Bronchial epithelial cell (primary cell): Measurements from ENCODE around the gene TASOR2. TPM values are rescaled to one million over a fixed set of nuclear protein-coding genes. Genes with fewer than 3 reads are reported as not detected.

Experiments
- DNase-seq: peaks from one replicate; pipeline ENCODE4 v3.0.0-alpha.2; 2010; ENCODE audit warnings: low read depth
- FAIRE-seq: peaks from 2 replicates; lab custom pipeline; 2011; peaks lifted over from hg19 to GRCh38; lab: Jason Lieb, UNC
- H3K27me3 ChIP-seq: 2 replicates; pipeline ENCODE4 v1.5.1; 2011; ENCODE audit warnings: low read length; ENCODE audit not compliant: control insufficient read depth, insufficient read depth
- H3K36me3 ChIP-seq: 2 replicates; pipeline ENCODE4 v1.5.1; 2011; ENCODE audit warnings: low read length; ENCODE audit not compliant: control insufficient read depth, insufficient read depth
- H3K4me3 ChIP-seq: 2 replicates; pipeline ENCODE4 v1.5.1; 2011; ENCODE audit warnings: mild to moderate bottlenecking, low read depth, low read length, control low read depth
- CTCF ChIP-seq: IDR thresholded peaks from 2 replicates; pipeline ENCODE4 v1.5.1; 2011; ENCODE audit warnings: mild to moderate bottlenecking, moderate library complexity, low read length, control low read depth, inconsistent platforms; ENCODE audit not compliant: insufficient read depth, severe bottlenecking
- total RNA-seq: library from RNA; depleted of rRNA; stranded (reverse); fragments of >200 nt; gene quantifications from 2 replicates; pipeline ENCODE4 v1.2.1, GENCODE V29; 2014

The TASOR2 gene
- total RNA-seq, 1 donor from 2014 or later = 54.8 TPM

DNA sequence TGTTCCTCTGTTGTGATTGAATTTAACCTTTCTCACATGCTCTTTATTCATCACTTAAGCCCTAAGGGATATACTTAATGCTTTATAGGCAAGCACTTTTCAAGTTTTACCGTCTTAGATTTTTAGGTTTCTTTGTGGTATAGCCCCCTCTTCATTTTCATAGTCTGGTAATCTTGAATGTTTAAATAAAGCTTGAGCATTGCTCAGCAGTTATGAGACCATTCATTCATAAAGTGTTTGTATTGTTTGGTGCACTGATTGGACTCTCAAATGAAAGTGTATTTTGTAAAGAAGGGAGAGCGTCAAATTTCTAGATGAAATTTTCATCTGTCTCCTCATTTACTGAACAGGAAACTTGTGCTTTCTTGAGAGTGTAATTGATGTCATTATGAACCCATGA, 25.2 kb downstream of the TASOR2 start:
- no peak overlapping the region for H3K4me3 ChIP-seq
- no peaks in the 10 kb centered on the region for H3K36me3 ChIP-seq
- TF ChIP-seq CTCF = no peak
- DNase-seq (no peak), FAIRE-seq (no peak)
- H3K27me3 ChIP-seq = no peaks in the 10 kb centered on the region

- FAIRE-seq (no peak), DNase-seq (no peak)
- H3K36me3 ChIP-seq = no peaks in the 10 kb centered on the region
- H3K4me3 ChIP-seq = no peak overlapping the region
- H3K27me3 ChIP-seq = no peaks in the 10 kb centered on the region
- no peak for TF ChIP-seq CTCF
These were observed 26.2 kb downstream of the TASOR2 start for GRCh38 chr10:5710859-5711258.

GRCh38 chr10:5711642-5712041, 27.0 kb downstream of the TASOR2 start:
- no peak for DNase-seq
- H3K4me3 ChIP-seq = no peak overlapping the region

GRCh38 chr10:5719546-5719945, 34.9 kb downstream of the TASOR2 start:
- FAIRE-seq = no peak
- no peaks in the 10 kb centered on the region for H3K36me3 ChIP-seq
- no peak for DNase-seq
- H3K27me3 ChIP-seq = no peaks in the 10 kb centered on the region
- H3K4me3 ChIP-seq = no peak overlapping the region
- no peak for TF ChIP-seq CTCF

More at GRCh38 chr10:5711642-5712041, 27.0 kb downstream of the TASOR2 start:
- H3K36me3 ChIP-seq = no peaks in the 10 kb centered on the region
- no peak for TF ChIP-seq CTCF
- no peaks in the 10 kb centered on the region for H3K27me3 ChIP-seq
- no peak for FAIRE-seq

GRCh38 chr10:5720182-5720581, 35.5 kb downstream of the TASOR2 start:
- H3K4me3 ChIP-seq = no peak overlapping the region
- no peaks in the 10 kb centered on the region for H3K36me3 ChIP-seq
- FAIRE-seq = no peak
- TF ChIP-seq CTCF = no peak
- DNase-seq = peak; percentile 88
- H3K27me3 ChIP-seq = no peaks in the 10 kb centered on the region

DNA sequence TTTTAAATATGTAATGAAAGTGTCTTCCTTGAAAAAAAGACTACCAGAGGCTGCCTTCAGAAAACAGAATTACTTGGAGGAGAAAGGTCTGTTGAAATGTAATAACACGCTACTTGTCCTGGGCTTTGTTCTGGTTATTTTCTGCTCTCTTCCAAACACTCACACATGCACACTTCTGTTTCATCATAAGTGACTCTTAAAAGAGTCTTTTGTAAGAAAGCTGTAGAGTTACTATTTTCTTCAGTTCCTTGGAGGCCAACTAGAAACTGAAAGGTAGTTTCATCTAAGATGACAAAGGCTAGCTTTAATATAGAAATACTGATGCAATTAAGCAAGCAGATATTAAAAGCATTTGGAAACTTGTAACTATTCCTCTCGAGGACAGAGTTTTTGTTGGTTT, 39.1 kb downstream of the TASOR2 start:
- TF ChIP-seq CTCF = no peak
- H3K36me3 ChIP-seq = peaks cover 3% of the 10 kb centered on the region
- no peak for FAIRE-seq
- H3K27me3 ChIP-seq = no peaks in the 10 kb centered on the region
- no peak overlapping the region for H3K4me3 ChIP-seq
- no peak for DNase-seq
